ENCODE measurements around the gene OR52K2.
"Not testable (repeated sequence)": the region's sequence is repeated elsewhere in the genome, so short reads cannot be mapped to it uniquely, and the experiment has no call there.

OR52K2 gene

DNA sequence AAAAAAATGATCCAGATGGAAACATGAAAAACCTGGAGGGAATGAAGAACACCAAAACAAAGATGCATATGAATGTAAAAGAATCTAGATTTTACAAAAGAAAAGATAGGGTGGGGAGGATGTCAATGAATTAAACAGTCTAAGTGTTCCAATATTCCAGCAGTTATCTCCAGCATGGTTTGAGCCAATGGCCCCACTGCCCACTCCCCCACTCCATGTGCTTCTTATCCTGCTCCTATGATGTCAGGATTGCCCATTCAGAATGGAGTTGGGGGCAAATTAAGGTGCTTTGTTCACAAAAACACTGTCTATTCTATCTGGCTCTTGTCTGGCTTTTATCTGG, 32.1 kb downstream of the OR52K2 start:
- no peak for DNase-seq

- no peak for DNase-seq
Measured at GRCh38 chr11:4482445-4482844, 33.4 kb downstream of the OR52K2 start, which contains the start of gene OR52K1. Gene OR52K1, plus strand, starts transcription at chr11:4482646. Its CDS starts 6,255 bp downstream, at chr11:4488901.

GRCh38 chr11:4484310-4484709, 35.2 kb downstream of the OR52K2 start:
- no peak for DNase-seq

- DNase-seq: not testable (repeated sequence)
Measured at GRCh38 chr11:4491405-4491804, 42.3 kb downstream of the OR52K2 start.

DNA sequence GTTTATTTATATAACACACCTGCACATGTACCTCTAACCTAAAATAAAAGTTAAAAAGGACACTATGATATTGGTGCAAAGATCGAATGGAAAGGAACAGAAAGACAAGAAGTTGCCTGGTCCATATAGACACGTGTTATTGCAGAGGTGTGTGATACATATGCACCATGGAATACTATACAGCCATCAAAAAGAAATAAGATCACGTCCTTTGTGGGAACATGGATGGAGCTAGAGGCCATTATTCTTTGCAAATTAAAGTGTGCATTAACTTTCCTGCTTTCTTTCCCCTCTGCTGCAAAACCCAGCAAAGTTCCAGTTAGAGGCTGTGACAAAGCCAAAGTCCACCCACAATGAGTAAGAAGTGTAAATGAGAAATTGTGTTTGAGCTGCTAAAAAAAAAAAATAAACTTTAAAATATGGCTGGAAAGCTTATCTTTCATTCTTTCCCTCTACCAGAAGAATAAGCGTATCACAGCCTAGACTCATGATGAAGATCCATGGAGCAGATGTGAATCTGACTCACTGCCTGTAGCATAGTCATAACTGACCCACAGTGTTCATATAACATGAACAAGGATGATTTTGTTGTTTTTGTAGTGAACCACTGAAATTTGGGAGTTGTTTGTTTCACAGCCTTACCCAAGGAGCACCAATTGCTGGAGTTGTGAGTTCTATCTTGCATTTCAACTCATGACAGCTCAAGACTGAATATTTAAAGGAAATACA, 42.9 kb downstream of the OR52K2 start:
- no peak for DNase-seq

DNA sequence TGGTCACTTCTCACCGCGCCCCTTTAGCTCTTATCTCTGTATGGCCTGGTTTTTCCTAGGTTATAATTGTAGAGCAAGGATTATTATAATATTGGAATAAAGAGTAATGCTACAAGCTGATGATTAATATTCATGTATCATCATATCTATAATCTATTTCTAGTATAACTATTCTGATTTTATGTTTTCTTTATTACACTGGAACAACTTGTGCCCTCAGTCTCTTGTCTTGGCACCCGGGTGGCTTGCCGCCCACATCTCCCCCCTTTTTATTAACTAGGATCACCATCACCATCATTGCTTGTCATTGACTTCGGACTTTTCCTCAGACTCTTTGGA, 44.4 kb downstream of the OR52K2 start:
- no peak for DNase-seq

GRCh38 chr11:4495487-4495886, 46.4 kb downstream of the OR52K2 start:
- DNase-seq: no peak

DNA sequence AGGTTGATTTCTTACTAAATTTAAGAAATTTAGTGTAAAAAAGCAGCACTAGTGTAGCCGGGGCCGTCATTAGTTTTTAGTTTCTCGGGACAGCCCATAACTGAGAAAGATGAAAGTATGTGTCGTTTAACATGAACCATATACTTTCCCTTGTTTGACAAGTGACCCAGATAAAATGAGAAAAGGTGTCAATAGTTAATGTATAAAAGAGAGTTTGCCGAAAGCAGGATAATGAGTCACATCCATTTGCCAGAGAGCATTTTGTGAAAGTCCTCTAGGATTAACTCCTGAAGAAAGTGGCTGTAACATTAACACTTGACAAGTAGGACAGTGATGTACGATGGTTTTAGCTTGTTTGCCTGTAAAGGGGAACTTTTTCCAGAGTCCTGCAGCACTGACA, 46.9 kb downstream of the OR52K2 start:
- DNase-seq: no peak

GRCh38 chr11:4496557-4497248, 47.6 kb downstream of the OR52K2 start:
- DNase-seq: peak; percentile 21

Data from DMS79 treated with DMSO at 0.1 percent for 48 hours (cell line).